ENCODE measurements around the gene B4GALT1. TPM values are rescaled to one million over a fixed set of nuclear protein-coding genes. Genes with fewer than 3 reads are reported as not detected.

B4GALT1 gene
- polyA plus RNA-seq, 1 donor (not counting 4 experiments of a cell fraction or from before 2014, with no cell fraction given) = 55.1 TPM

GRCh38 chr9:33116860-33117259 lies 50.3 kb downstream of the B4GALT1 start:
- Histone ChIP-seq H3K36me3 (ENCODE audit: control insufficient read depth in 2 of 2, extremely low read depth in 1 of 2, insufficient read depth in 2 of 2, low read length in 2 of 2) (peaks cover 14 to 29% of the 10 kb centered on the region in 2 experiments), H3K27me3 (ENCODE audit: control insufficient read depth, extremely low read depth, insufficient read depth, low read length) (no peaks in the 10 kb centered on the region), H3K27ac (ENCODE audit: control insufficient read depth, insufficient read depth, low read length) (peak overlapping the region; percentile 44), H3K4me3 (ENCODE audit: control insufficient read depth in 2 of 3, extremely low read depth in 1 of 3, insufficient read depth in 2 of 3, low read depth in 1 of 3, low read length in 3 of 3) (no peak overlapping the region), H3K9me1 (ENCODE audit: control insufficient read depth, extremely low read depth, insufficient read depth, low read length) (no peaks in the 10 kb centered on the region), H3K9ac (ENCODE audit: control insufficient read depth, extremely low read depth, insufficient read depth, low read length) (no peak overlapping the region), H3K9me3 (ENCODE audit: control insufficient read depth, low read depth, low read length) (no peaks in the 10 kb centered on the region), H3K4me2 (ENCODE audit: control insufficient read depth, extremely low read depth, insufficient read depth, low read depth, low read length) (no peak overlapping the region), H3K4me1 (ENCODE audit: control insufficient read depth, extremely low read depth, insufficient read depth, low read length) (peaks cover 23% of the 10 kb centered on the region), H2AFZ (ENCODE audit: control insufficient read depth, low read length) (no peak overlapping the region), H4K20me1 (ENCODE audit: control insufficient read depth, extremely low read depth, insufficient read depth, low read length) (no peaks in the 10 kb centered on the region), H3K79me2 (ENCODE audit: control insufficient read depth, insufficient read depth, low read length) (peaks cover 9% of the 10 kb centered on the region)
- no peak for TF ChIP-seq EZH2 (IDR thresholded peaks at IDR 0.05; ENCODE audit: low read length)
- no peak for TF ChIP-seq CTCF (optimal IDR thresholded peaks at IDR 0.05 in 1 of 3, IDR thresholded peaks at IDR 0.05 in 1 of 3, conservative IDR thresholded peaks at IDR 0.05 in 1 of 3; ENCODE audit: extremely low read depth in 1 of 3, insufficient read depth in 2 of 3, low read length in 3 of 3)
- dilution Hi-C loops (cut with MboI; ENCODE audit: extremely low pct_ligation_motif_present, low sequenced_read_pairs) = no loop called here
- FAIRE-seq (no peak), DNase-seq (ENCODE audit: low read depth, low spot score) (no peak)

GRCh38 chr9:33114746-33115145 lies 52.4 kb downstream of the B4GALT1 start:
- dilution Hi-C loops (cut with MboI; ENCODE audit: extremely low pct_ligation_motif_present, low sequenced_read_pairs) = no loop called here

More at GRCh38 chr9:33114746-33115145, 52.4 kb downstream of the B4GALT1 start:
- Histone ChIP-seq H2AFZ (ENCODE audit: control insufficient read depth, low read length) (no peak overlapping the region), H4K20me1 (ENCODE audit: control insufficient read depth, extremely low read depth, insufficient read depth, low read length) (no peaks in the 10 kb centered on the region), H3K9me3 (ENCODE audit: control insufficient read depth, low read depth, low read length) (no peaks in the 10 kb centered on the region), H3K27me3 (ENCODE audit: control insufficient read depth, extremely low read depth, insufficient read depth, low read length) (no peaks in the 10 kb centered on the region), H3K4me3 (ENCODE audit: control insufficient read depth in 2 of 3, extremely low read depth in 1 of 3, insufficient read depth in 2 of 3, low read depth in 1 of 3, low read length in 3 of 3) (no peak overlapping the region), H3K9me1 (ENCODE audit: control insufficient read depth, extremely low read depth, insufficient read depth, low read length) (no peaks in the 10 kb centered on the region), H3K4me2 (ENCODE audit: control insufficient read depth, extremely low read depth, insufficient read depth, low read depth, low read length) (no peak overlapping the region), H3K36me3 (ENCODE audit: control insufficient read depth in 2 of 2, extremely low read depth in 1 of 2, insufficient read depth in 2 of 2, low read length in 2 of 2) (peaks cover 18 to 22% of the 10 kb centered on the region in 2 experiments), H3K9ac (ENCODE audit: control insufficient read depth, extremely low read depth, insufficient read depth, low read length) (no peak overlapping the region), H3K79me2 (ENCODE audit: control insufficient read depth, insufficient read depth, low read length) (no peaks in the 10 kb centered on the region), H3K4me1 (ENCODE audit: control insufficient read depth, extremely low read depth, insufficient read depth, low read length) (peaks cover 21% of the 10 kb centered on the region), H3K27ac (ENCODE audit: control insufficient read depth, insufficient read depth, low read length) (no peak overlapping the region)
- no peak for FAIRE-seq
- TF ChIP-seq EZH2 (IDR thresholded peaks at IDR 0.05; ENCODE audit: low read length) (no peak), CTCF (optimal IDR thresholded peaks at IDR 0.05 in 1 of 3, IDR thresholded peaks at IDR 0.05 in 1 of 3, conservative IDR thresholded peaks at IDR 0.05 in 1 of 3; ENCODE audit: extremely low read depth in 1 of 3, insufficient read depth in 2 of 3, low read length in 3 of 3) (no peak)
- no peak for DNase-seq (ENCODE audit: low read depth, low spot score)

All from keratinocyte (primary cell).